Gastroesophageal sphincter (tissue), 4 donors: ENCODE measurements around the gene AGRN. TPM values are rescaled to one million over a fixed set of nuclear protein-coding genes. Genes with fewer than 3 reads are reported as not detected.
"Not testable (repeated sequence)": the region's sequence is repeated elsewhere in the genome, so short reads cannot be mapped to it uniquely, and the experiment has no call there.

Experiments
- ATAC-seq: fragments of 150-250 bp; one replicate; pipeline ENCODE4 v1.9.1; 2016; ENCODE audit warnings: mild to moderate bottlenecking, moderate library complexity
- H3K27ac ChIP-seq, 4 donors: fragments of 200-600 bp; sonication (generic) in 3 of 4; 1 replicate in 3 of 4; 2 replicates in 1 of 4; pipeline ENCODE4 v1.5.1; 2016 to 2019
- H3K27me3 ChIP-seq: fragments of 200-600 bp; sonication (generic); one replicate; pipeline ENCODE4 v1.5.1; 2019
- H3K36me3 ChIP-seq, 2 donors: fragments of 200-600 bp; sonication (generic); one replicate each; pipeline ENCODE4 v1.5.1; 2019; ENCODE audit warnings: control low read depth in 1 of 2
- H3K4me1 ChIP-seq, 3 donors: fragments of 200-600 bp; sonication (generic); 1 replicate in 2 of 3; 2 replicates in 1 of 3; pipeline ENCODE4 v1.5.1; 2016 to 2019; ENCODE audit warnings: control low read depth in 2 of 3
- H3K4me3 ChIP-seq, 2 donors: fragments of 200-600 bp; sonication (generic); one replicate each; pipeline ENCODE4 v1.5.1; 2019; ENCODE audit warnings: mild to moderate bottlenecking in 1 of 2, moderate library complexity in 1 of 2
- H3K9me3 ChIP-seq, 3 donors: fragments of 200-600 bp; sonication (generic); one replicate each; pipeline ENCODE4 v1.5.1; 2017 to 2019; ENCODE audit warnings: control low read depth in 2 of 3
- EP300 ChIP-seq: sonication (generic); formaldehyde crosslinking; IDR thresholded peaks from one replicate; pipeline ENCODE4 v1.6.1; 2017; ENCODE audit warnings: antibody characterized with exemption, mild to moderate bottlenecking
- POLR2A ChIP-seq, 2 donors: fragments of 450-650 bp; IDR thresholded peaks; one replicate each; pipeline ENCODE4 v1.6.1; 2017; ENCODE audit warnings: antibody characterized with exemption in 2 of 2, mild to moderate bottlenecking in 2 of 2, moderate library complexity in 1 of 2
- POLR2AphosphoS5 ChIP-seq: sonication (generic); formaldehyde crosslinking; IDR thresholded peaks from one replicate; pipeline ENCODE4 v1.6.1; 2017; ENCODE audit warnings: antibody characterized with exemption
- WGBS, 2 donors: methylation state at CpG; one replicate each; pipeline ENCODE4 v1.1.5; 2018; ENCODE audit warnings: low coverage in 1 of 2; 5-methylcytosine and 5-hydroxymethylcytosine counted together
- total RNA-seq, 4 donors: library from RNA; depleted of rRNA; stranded (reverse); fragments of >200 nt; gene quantifications; one replicate each; pipeline ENCODE4 v1.1.0, GENCODE V29; 2016
- TF ChIP-seq, protein P1 (sequence below), 4 experiments: fragments of 200-600 bp in 2 of 4; fragments of 450-650 bp in 2 of 4; sonication (generic) in 1 of 4; IDR thresholded peaks; one replicate each; pipeline ENCODE4 v1.5.1; 2017 to 2019; ENCODE audit warnings: antibody characterized with exemption in 4 of 4, mild to moderate bottlenecking in 2 of 4, moderate library complexity in 2 of 4

The AGRN gene
- total RNA-seq, 4 donors from 2014 or later: 18.0 to 33.6 (median 23.5) TPM

DNA sequence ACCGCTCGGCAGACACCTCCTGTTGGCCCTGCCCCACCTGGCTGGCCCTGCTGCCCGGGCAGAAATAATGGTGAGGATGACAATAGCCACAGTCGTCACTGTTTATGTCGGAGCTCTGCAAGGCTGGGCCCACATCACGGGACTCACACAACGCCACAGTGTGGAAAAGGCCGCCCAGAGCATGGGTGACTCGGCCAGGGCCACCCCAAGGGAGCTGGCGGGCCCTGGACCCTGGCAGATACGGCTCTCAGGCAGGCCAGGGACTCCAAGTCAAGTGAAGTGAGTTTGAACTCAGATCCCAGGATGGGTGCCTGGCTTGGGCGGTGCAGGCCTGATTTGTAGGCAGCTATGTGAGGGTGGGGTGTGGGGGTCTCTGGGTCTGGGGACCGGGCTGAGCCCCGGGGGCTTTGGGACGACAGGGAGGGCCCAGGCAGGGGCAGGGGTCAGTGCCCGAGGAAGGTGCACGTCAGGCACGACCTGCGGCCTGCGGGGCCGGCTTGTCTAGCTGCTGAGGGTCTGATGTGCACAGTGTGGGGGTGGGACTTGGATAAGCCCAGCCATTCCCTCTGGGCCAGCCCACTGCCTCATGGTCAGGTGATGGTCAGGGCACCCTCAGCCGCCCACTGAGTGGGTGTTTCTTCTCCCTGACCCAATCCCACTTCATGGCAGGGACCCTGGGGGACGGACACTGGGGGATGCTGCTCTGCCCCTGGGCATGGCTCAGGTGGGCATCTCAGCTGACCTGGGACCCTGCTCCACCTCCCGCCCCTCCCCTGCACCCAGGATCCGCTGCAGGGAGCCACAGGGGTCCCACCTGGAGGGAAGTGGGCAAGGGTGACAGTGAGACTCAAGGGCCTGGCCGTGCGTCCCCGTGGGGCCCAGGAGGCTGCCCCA lies 53.2 kb downstream of the AGRN start:
- Histone ChIP-seq H3K9me3 (no peaks in the 10 kb centered on the region), H3K36me3 (no peaks in the 10 kb centered on the region), H3K4me3 (no peak overlapping the region), H3K27me3 (peaks cover 79% of the 10 kb centered on the region), H3K4me1 (peaks cover 0 to 18% (median 16%) of the 10 kb centered on the region in 3 donors), H3K27ac (no peak overlapping the region)
- no peak for TF ChIP-seq POLR2A (IDR thresholded peaks at IDR 0.05)
- TF ChIP-seq, protein P1, sequence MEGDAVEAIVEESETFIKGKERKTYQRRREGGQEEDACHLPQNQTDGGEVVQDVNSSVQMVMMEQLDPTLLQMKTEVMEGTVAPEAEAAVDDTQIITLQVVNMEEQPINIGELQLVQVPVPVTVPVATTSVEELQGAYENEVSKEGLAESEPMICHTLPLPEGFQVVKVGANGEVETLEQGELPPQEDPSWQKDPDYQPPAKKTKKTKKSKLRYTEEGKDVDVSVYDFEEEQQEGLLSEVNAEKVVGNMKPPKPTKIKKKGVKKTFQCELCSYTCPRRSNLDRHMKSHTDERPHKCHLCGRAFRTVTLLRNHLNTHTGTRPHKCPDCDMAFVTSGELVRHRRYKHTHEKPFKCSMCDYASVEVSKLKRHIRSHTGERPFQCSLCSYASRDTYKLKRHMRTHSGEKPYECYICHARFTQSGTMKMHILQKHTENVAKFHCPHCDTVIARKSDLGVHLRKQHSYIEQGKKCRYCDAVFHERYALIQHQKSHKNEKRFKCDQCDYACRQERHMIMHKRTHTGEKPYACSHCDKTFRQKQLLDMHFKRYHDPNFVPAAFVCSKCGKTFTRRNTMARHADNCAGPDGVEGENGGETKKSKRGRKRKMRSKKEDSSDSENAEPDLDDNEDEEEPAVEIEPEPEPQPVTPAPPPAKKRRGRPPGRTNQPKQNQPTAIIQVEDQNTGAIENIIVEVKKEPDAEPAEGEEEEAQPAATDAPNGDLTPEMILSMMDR (IDR thresholded peaks at IDR 0.05): no peak
- TF ChIP-seq EP300: no peak
- no peak for TF ChIP-seq POLR2AphosphoS5
- no peak for ATAC-seq
- no CpG with 5 or more reads among the region's 28 CpGs for whole genome bisulfite sequencing, 2 donors

DNA sequence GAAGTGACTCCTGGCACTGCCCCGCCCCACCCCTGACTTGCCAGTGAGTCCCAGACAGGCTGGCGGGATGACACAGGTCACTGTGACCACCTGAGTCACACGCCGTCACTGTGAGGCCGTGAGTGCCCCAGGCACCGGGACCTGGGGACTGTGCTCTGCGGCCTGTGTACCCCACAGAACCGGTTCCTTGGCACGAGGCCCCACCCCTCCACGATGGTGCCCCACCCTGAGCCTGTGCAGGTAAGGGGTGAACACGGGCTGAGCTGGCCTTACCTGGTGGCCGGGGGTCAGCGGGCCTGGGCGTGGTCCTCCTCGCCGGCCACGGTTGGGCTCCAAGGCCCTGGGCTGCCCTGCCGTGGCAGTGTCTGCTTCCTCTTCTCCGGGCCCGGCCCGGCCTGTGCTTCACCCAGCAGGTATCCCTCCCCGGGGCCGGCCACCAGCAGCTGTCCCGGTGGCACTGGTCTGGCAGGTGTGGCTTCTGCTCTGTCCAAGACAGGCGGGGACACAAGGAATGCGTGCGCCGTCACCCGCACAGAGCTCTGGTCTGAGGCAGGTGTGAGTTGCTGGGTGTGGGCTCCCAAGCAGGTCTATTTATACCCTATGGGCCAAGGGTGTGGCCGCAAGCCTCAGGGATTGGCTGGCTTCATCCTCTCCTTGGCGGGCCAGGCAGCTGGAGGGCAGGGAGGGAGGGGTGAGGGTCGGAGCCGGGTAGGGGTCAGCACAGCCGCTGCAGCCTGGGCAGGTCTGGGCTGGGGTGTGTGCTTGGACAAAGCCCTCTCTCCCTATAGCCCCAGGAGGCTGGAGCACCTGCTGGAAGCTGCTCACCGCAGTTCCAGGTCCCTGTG lies 54.0 kb downstream of the AGRN start, which contains the start of gene RNF223:
Gene RNF223, minus strand, starts transcription at position 564 of the 845 bp plus-strand sequence. CDS start 1,740 bp downstream, outside the sequence.
- 87% methylated on average over 8 of the region's 35 CpGs; no CpG with 5 or more reads in 1 of the 2 donors for WGBS, 2 donors
- H3K36me3 ChIP-seq: no peaks in the 10 kb centered on the region
- no peak within 1 kb of the TSS for H3K4me3 ChIP-seq
- TF ChIP-seq POLR2AphosphoS5 (no peak), EP300 (no peak), POLR2A (IDR thresholded peaks at IDR 0.05) (no peak)
- TF ChIP-seq, protein P1 (IDR thresholded peaks at IDR 0.05): no peak
- peaks cover 75% of the 10 kb centered on the region for H3K27me3 ChIP-seq
- no peaks in the 10 kb centered on the region for H3K9me3 ChIP-seq
- H3K4me1 ChIP-seq: peaks cover 0 to 9% (median 8%) of the 10 kb centered on the region in 3 donors
- no peak within 1 kb of the TSS for H3K27ac ChIP-seq
- no peak for ATAC-seq

DNA sequence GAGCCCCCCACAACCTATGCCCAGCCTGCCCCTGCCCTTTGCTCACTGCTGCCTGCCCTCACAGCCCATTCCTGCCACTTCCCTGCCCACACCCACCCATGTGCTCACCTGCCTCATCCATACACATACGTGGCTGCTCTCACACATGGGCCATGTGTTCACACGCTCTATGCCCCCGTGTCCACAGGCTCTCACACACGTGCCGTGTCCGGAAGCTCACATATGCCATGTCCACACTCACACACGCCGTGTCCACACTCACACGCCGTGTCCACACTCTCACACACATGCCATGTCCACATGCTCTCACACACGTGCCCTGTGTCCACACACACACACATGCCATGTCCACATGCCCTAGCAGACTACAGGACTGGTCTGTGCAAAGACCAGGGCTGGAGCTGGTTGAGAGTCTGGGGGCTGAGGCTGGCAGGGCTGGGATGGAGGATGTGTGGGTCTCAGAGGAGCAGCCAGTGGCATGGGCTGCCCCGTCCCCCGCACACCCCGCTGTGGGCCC lies 54.8 kb downstream of the AGRN start:
- Histone ChIP-seq H3K36me3 (no peaks in the 10 kb centered on the region), H3K4me1 (peaks cover 0 to 8% (median 5%) of the 10 kb centered on the region in 3 donors), H3K9me3 (no peaks in the 10 kb centered on the region), H3K27ac (no peak overlapping the region), H3K4me3 (no peak overlapping the region), H3K27me3 (peaks cover 68% of the 10 kb centered on the region)
- 60 to 65% methylated on average over 4 to 5 of the region's 14 CpGs for WGBS, 2 donors
- no peak for TF ChIP-seq EP300
- TF ChIP-seq POLR2A (IDR thresholded peaks at IDR 0.05): no peak
- TF ChIP-seq, protein P1 (IDR thresholded peaks at IDR 0.05): no peak
- no peak for TF ChIP-seq POLR2AphosphoS5
- no peak for ATAC-seq

DNA sequence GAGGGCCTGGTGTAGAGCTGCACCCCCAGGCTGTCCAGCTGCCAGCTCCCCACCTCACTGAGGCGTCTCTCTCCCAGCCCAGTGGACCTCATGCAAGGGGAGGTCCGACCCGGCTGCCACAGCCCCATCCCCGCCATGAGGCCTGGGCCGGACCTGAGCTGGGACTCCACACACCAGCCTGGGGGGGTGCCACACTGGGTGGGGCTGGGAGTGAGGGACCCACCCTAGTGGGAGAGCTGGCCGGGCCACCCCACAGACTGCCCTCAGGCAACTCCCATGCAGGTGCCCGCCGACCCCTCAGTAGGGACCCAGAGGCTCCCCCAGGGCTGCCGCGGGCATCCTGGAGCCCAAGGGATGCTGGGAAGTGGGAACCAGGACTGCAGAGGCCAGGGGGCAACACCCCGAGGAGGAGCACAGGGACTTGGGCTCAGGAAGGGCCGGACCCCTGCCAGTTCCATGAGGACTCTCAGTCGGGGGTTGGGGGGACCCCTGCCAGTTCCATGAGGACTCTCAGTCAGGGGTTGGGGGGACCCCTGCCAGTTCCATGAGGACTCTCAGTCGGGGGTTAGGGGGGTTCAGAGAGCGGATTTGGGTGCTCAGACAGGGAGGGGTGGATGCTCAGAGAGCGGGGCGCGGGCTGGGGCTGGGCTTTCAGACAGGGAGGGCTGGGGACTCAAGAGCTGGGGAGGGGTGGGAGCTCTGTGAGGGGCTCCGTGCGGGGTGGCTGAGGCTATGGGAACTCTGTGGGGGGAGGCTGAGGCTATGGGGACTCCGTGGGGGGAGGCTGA lies 55.4 kb downstream of the AGRN start:
- no CpG with 5 or more reads among the region's 21 CpGs for WGBS, 2 donors
- no peak for TF ChIP-seq EP300
- no peak for TF ChIP-seq POLR2A (IDR thresholded peaks at IDR 0.05)
- TF ChIP-seq POLR2AphosphoS5: no peak
- TF ChIP-seq, protein P1 (IDR thresholded peaks at IDR 0.05): no peak
- Histone ChIP-seq H3K9me3 (no peaks in the 10 kb centered on the region), H3K4me1 (peaks cover 0 to 13% (median 11%) of the 10 kb centered on the region in 3 donors), H3K27ac (no peak overlapping the region), H3K27me3 (peaks cover 61% of the 10 kb centered on the region), H3K4me3 (no peak overlapping the region), H3K36me3 (no peaks in the 10 kb centered on the region)
- ATAC-seq: no peak

DNA sequence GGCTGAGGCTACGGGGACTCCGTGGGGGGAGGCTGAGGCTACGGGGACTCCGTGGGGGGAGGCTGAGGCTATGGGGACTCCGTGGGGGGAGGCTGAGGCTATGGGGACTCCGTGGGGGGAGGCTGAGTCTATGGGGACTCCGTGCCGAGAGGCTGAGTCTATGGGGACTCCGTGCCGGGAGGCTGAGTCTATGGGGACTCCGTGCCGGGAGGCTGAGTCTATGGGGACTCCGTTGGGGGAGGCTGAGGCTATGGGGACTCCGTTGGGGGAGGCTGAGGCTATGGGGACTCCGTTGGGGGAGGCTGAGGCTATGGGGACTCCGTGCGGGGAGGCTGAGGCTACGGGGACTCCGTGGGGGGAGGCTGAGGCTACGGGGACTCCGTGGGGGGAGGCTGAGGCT lies 57.5 kb downstream of the AGRN start:
- not testable (repeated sequence) for ATAC-seq, H3K4me3 ChIP-seq, H3K9me3 ChIP-seq, H3K36me3 ChIP-seq, H3K27ac ChIP-seq
- Histone ChIP-seq H3K27me3 (peaks cover 42% of the 10 kb centered on the region), H3K4me1 (peaks cover 0 to 15% (median 12%) of the 10 kb centered on the region in 3 donors)
- no CpG with 5 or more reads among the region's 21 CpGs for WGBS, 2 donors
